ENCODE measurements around the gene SORCS1.

DNA sequence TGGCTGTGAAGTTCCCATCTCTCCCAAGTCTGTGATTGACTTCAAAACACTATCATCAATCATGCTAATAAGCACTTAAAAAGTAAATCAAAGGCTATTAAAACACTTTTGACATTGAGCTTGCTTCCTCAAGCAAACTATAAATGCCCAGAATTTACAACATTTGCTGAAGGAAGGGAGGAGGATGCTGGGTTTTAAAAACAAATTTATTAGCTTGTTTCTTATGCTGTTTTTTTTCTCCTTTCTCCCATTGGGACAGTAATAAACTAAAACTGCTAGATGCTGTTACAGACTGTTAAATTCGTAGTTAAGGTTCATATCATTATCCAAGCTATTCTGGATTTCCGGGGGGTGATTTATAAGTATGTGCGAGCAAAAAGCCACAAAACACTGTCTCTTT is 250.5 kb downstream of the SORCS1 start:
- TF ChIP-seq, protein P1, sequence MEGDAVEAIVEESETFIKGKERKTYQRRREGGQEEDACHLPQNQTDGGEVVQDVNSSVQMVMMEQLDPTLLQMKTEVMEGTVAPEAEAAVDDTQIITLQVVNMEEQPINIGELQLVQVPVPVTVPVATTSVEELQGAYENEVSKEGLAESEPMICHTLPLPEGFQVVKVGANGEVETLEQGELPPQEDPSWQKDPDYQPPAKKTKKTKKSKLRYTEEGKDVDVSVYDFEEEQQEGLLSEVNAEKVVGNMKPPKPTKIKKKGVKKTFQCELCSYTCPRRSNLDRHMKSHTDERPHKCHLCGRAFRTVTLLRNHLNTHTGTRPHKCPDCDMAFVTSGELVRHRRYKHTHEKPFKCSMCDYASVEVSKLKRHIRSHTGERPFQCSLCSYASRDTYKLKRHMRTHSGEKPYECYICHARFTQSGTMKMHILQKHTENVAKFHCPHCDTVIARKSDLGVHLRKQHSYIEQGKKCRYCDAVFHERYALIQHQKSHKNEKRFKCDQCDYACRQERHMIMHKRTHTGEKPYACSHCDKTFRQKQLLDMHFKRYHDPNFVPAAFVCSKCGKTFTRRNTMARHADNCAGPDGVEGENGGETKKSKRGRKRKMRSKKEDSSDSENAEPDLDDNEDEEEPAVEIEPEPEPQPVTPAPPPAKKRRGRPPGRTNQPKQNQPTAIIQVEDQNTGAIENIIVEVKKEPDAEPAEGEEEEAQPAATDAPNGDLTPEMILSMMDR (IDR thresholded peaks at IDR 0.05; ENCODE audit: low read length), result no peak
- no peak for TF ChIP-seq EZH2phosphoT487 (IDR thresholded peaks at IDR 0.05; ENCODE audit: low read length)
- TF ChIP-seq EZH2 (optimal IDR thresholded peaks at IDR 0.05; ENCODE audit: low read depth, low read length), result no peak
